Measurements from ENCODE around the gene PLIN4.

PLIN4 gene

GRCh38 chr19:4456843-4457653, 61.2 kb downstream of the PLIN4 start:
- DNase-seq (ENCODE audit: low read depth in 4 of 4, low spot score in 1 of 4): peak in 1 of 4 experiments; percentile 37

GRCh38 chr19:4456476-4456842, 61.8 kb downstream of the PLIN4 start:
- DNase-seq (ENCODE audit: low read depth in 4 of 4, low spot score in 1 of 4): no peak

DNA sequence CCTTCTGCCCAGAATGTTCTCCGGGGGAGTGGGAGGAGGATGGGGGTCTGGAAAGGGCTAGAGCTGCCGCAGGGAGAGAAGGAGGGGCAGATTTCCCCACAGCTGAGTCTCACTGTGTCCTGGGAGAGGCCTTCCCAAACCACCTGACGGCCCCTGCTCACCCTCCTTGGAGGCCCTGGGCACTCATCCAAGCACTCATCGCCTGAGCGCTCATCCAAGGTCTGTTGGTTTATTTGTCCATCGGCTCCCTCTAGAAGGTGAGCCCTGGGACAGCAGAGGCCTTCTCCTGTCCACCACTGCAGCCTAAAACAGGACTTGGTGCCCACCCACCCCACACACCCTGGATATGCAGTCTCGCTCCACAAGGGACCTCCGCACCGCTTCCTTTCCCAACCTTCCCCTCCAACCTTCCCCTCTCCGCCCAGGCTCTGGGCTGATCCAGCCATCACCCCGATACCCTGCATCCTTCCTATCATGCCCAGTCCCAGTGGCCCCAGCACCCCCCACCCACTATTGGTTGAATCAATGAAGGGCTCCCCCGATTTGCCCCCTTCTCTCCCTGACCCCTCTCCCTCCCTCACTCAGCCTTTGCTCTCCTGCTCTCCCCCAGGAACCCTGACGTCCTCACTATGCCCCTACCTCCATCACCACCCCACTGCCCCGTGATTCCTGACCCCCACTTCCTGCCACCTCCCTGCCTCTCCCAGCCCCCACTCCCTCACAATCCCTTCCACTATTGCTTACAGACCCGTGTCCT, 62.4 kb downstream of the PLIN4 start:
- no peak for DNase-seq (ENCODE audit: low read depth in 4 of 4, low spot score in 1 of 4)

- no peak for DNase-seq (ENCODE audit: low read depth in 4 of 4, low spot score in 1 of 4)
These were observed 63.3 kb downstream of the PLIN4 start for GRCh38 chr19:4454747-4455718.

- DNase-seq (ENCODE audit: low read depth in 4 of 4, low spot score in 1 of 4): no peak
These were observed 64.8 kb downstream of the PLIN4 start for GRCh38 chr19:4453232-4454179.

DNA sequence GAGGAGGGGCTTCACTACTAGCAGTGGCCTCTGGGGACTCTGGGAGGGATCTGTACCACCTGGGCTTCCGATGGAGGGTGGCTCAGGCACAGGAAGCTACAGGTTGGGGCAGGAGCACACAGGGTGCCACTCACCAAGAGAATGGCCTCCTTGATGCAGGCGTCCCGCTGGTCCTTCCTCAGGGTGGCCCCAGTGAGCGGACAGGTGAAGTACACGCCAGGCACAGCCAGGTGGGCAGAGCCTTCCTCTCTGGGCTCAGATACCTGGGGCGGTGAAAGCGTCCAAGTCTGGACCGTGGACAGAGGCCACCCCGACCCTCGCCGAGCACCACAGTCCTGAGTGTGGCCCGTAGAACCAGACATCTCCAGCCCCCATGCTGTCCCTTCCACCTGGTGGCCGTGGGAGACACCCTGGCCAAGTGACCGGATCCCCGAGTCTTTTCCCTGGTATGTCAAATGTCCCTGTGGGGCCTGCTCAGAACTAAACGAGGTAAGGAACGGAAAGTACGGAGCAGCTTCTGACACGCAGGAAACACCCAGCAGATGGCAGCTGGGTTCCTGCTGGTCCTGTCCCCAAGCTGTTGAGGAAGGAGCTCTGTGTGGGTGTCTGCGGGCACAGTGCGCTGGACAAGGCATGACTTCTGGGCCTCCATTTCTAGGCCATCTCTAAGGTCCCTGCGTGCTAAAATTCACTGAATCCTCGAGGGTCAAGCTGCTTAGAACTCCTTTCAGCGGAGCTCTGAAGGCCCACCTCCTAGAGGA, 65.9 kb downstream of the PLIN4 start:
- DNase-seq (ENCODE audit: low read depth in 4 of 4, low spot score in 1 of 4): no peak

Data from stimulated activated CD4-positive, alpha-beta T cell treated with anti-CD3 and anti-CD28 coated beads, Interleukin-1b, Interleukin-23, amount 100 ng/mL, for 24 hours (primary cell).